Measurements from ENCODE around the gene PRKCA. TPM values are rescaled to one million over a fixed set of nuclear protein-coding genes. Genes with fewer than 3 reads are reported as not detected.

The PRKCA gene
- total and polyA plus RNA-seq, 9 of the 15 experiments (the other 6 are each of a cell fraction or from before 2014, with no cell fraction given) = 3.2 to 33.0 (median 17.8) TPM

DNA sequence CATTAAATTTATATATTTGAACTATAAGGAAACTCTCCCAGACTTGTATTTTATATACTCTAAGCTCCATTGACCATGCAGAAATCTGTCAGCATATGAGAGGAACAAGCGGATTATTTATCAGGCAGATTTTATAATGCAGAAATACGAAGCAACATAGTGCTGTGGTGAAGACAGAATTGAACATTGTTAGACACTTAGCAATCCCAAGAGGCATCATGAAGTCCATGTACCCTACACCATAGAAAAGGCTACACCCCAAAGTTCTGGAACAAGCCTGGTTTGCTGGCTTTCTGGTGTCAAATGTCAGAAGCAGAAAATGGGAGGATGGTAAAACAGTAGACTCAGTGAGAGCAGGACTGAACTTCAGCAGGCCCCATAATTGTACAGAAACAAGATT lies 241.1 kb downstream of the PRKCA start:
- BruUV-seq (replicated peaks) = no TSS peak
- Histone ChIP-seq H3K9me3 (replicated peaks; ENCODE audit: control insufficient read depth, insufficient read depth, low read depth, low read length) (no peaks in the 10 kb centered on the region), H3K79me2 (ENCODE audit: control insufficient read depth, insufficient read depth, low read length) (peaks cover 7% of the 10 kb centered on the region; the same call in 1 of the 3 replicates), H3K4me3 (no peak overlapping the region), H3K4me2 (ENCODE audit: insufficient read depth, low read length) (no peak overlapping the region), H3K36me3 (ENCODE audit: control insufficient read depth, insufficient read depth, low read length) (no peaks in the 10 kb centered on the region), H3K9me1 (ENCODE audit: control insufficient read depth, insufficient read depth, low read length) (no peaks in the 10 kb centered on the region), H2AFZ (ENCODE audit: low read depth, low read length) (no peak overlapping the region), H3K9ac (ENCODE audit: insufficient read depth in 1 of 2, low read depth in 2 of 2, low read length in 2 of 2) (no peak overlapping the region), H3K27ac (ENCODE audit: extremely low read depth, low read depth, low read length) (no peak overlapping the region), H4K20me1 (replicated peaks; ENCODE audit: control insufficient read depth, insufficient read depth, low read length) (peaks cover 31% of the 10 kb centered on the region; the same call in 1 of the 2 replicates), H3K27me3 (ENCODE audit: control insufficient read depth in 2 of 2, insufficient read depth in 2 of 2, low read length in 2 of 2) (no peaks in the 10 kb centered on the region), H3K4me1 (replicated peaks in 1 of 2; ENCODE audit: control insufficient read depth in 2 of 2, insufficient read depth in 2 of 2, low read length in 2 of 2) (peaks cover 4 to 19% of the 10 kb centered on the region in 2 experiments)
- ATAC-seq (no peak), DNase-seq (ENCODE audit: extremely low read depth in 1 of 4, low spot score in 3 of 4) (no peak), FAIRE-seq (no peak)
- ChIA-PET POLR2A (no interaction called here), CTCF (ENCODE audit: low intra/inter-chr PET ratio) (no interaction called here)
- WGBS (ENCODE audit: insufficient coverage, low coverage, missing lambda C conversion rate) = 86% methylated on average over 2 of the region's 2 CpGs
- in situ Hi-C loops (cut with MboI) = no loop called here
- intact Hi-C loops (cut with micrococcal nuclease) = no loop called here
- no peak for TF ChIP-seq ETV1 (tag; conservative IDR thresholded peaks at IDR 0.05; ENCODE audit: low read depth)
- TF ChIP-seq, protein P1, sequence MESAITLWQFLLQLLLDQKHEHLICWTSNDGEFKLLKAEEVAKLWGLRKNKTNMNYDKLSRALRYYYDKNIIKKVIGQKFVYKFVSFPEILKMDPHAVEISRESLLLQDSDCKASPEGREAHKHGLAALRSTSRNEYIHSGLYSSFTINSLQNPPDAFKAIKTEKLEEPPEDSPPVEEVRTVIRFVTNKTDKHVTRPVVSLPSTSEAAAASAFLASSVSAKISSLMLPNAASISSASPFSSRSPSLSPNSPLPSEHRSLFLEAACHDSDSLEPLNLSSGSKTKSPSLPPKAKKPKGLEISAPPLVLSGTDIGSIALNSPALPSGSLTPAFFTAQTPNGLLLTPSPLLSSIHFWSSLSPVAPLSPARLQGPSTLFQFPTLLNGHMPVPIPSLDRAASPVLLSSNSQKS (CRISPR knock-in tag; IDR thresholded peaks at IDR 0.05) = no peak
- TF ChIP-seq, protein P2, sequence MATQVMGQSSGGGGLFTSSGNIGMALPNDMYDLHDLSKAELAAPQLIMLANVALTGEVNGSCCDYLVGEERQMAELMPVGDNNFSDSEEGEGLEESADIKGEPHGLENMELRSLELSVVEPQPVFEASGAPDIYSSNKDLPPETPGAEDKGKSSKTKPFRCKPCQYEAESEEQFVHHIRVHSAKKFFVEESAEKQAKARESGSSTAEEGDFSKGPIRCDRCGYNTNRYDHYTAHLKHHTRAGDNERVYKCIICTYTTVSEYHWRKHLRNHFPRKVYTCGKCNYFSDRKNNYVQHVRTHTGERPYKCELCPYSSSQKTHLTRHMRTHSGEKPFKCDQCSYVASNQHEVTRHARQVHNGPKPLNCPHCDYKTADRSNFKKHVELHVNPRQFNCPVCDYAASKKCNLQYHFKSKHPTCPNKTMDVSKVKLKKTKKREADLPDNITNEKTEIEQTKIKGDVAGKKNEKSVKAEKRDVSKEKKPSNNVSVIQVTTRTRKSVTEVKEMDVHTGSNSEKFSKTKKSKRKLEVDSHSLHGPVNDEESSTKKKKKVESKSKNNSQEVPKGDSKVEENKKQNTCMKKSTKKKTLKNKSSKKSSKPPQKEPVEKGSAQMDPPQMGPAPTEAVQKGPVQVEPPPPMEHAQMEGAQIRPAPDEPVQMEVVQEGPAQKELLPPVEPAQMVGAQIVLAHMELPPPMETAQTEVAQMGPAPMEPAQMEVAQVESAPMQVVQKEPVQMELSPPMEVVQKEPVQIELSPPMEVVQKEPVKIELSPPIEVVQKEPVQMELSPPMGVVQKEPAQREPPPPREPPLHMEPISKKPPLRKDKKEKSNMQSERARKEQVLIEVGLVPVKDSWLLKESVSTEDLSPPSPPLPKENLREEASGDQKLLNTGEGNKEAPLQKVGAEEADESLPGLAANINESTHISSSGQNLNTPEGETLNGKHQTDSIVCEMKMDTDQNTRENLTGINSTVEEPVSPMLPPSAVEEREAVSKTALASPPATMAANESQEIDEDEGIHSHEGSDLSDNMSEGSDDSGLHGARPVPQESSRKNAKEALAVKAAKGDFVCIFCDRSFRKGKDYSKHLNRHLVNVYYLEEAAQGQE (IDR thresholded peaks at IDR 0.05; ENCODE audit: borderline replicate concordance) = no peak
- TF ChIP-seq, protein P2 (CRISPR knock-in tag; IDR thresholded peaks at IDR 0.05; ENCODE audit: low read depth) = no peak
- TF ChIP-seq CEBPZ (IDR thresholded peaks at IDR 0.05; ENCODE audit: borderline replicate concordance, low read depth, low read length) = no peak
- TF ChIP-seq NR2C1 (IDR thresholded peaks at IDR 0.05) = no peak
- no peak for TF ChIP-seq NR2C1 (tag; IDR thresholded peaks at IDR 0.05)
- no peak for TF ChIP-seq ZNF77 (CRISPR knock-in tag; IDR thresholded peaks at IDR 0.05)
- TF ChIP-seq ZNF740 (CRISPR knock-in tag; IDR thresholded peaks at IDR 0.05) = no peak
- TF ChIP-seq ZNF740 (tag; IDR thresholded peaks at IDR 0.05) = no peak

Measured in K562 (cell line).